ENCODE results near the gene FAM83C. TPM values are rescaled to one million over a fixed set of nuclear protein-coding genes. Genes with fewer than 3 reads are reported as not detected.

Gene FAM83C
- total and polyA plus RNA-seq, 9 of the 15 experiments (the other 6 are each of a cell fraction or from before 2014, with no cell fraction given): not detected

DNA sequence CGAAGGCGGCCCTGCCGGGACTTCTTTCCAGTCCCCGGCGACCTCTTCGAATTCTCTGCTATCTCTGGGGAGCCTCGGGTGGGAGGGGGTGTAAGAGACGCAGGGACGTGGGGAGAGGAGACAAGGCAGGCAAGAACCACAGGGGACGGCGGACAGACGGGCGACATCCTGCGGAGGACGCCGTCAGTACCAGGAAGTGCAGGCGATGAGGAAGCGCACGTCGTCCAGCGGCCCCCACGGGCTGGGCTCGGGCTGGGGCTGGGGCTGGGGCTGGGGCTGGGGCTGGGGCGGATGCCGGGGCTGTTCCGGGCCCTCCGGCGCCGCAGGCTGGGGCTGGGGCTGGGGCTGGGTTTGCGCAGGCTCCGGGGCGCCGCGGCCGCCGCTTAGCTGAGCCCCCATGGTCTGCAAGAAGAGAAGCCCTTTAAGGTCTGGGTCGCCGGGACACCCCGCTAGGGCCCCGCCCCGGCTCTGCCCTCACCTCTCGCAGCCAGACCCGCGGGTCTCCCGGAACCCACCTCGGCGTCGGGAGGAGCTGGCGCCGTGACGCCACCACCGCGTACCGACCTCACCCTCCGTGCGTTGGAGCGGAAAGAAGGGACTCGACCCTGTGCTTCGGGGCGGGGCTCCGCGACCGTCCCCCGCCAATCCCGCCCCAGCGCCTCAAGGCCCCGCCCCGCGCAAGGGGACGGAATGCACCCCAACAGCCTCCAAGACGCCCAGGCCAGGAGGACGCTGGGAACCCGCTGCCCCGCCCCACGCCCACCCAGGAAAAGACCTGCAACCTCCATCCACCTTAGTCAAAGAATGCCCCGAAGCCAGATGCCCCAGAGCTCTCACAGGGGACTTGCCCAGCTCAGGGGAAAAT lies 14.5 kb downstream of the FAM83C start, which contains the start of gene MMP24OS (continued):
- TF ChIP-seq CREM (IDR thresholded peaks at IDR 0.05; ENCODE audit: low read depth): peak; percentile 79
- TF ChIP-seq IRF2 (CRISPR knock-in tag; IDR thresholded peaks at IDR 0.05): no peak
- TF ChIP-seq ZNF589 (CRISPR knock-in tag; IDR thresholded peaks at IDR 0.05; ENCODE audit: low read depth): no peak
- TF ChIP-seq PTRF (tag; IDR thresholded peaks at IDR 0.05): no peak
- peak; percentile 49 to 69; a peak in 3 of 4 replicates for TF ChIP-seq MAZ (CRISPR knock-in tag; conservative IDR thresholded peaks at IDR 0.05 in 1 of 2, IDR thresholded peaks at IDR 0.05 in 1 of 2)
- no peak for TF ChIP-seq JUN (IDR thresholded peaks at IDR 0.05; ENCODE audit: borderline replicate concordance, low read depth, low read length)
- TF ChIP-seq JUN (CRISPR knock-in tag; IDR thresholded peaks at IDR 0.05; ENCODE audit: borderline replicate concordance): no peak
- peak; percentile 48; the same call in 1 of the 2 replicates for TF ChIP-seq MBD2 (IDR thresholded peaks at IDR 0.05; ENCODE audit: borderline replicate concordance, low read depth)
- TF ChIP-seq SP1 (CRISPR knock-in tag; IDR thresholded peaks at IDR 0.05): peak; percentile 57
- TF ChIP-seq ARNT (IDR thresholded peaks at IDR 0.05): no peak
- TF ChIP-seq, protein P1, sequence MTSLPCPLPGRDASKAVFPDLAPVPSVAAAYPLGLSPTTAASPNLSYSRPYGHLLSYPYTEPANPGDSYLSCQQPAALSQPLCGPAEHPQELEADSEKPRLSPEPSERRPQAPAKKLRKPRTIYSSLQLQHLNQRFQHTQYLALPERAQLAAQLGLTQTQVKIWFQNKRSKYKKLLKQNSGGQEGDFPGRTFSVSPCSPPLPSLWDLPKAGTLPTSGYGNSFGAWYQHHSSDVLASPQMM (CRISPR knock-in tag; IDR thresholded peaks at IDR 0.05): no peak
- TF ChIP-seq PTBP1 (IDR thresholded peaks at IDR 0.05; ENCODE audit: low read depth, low read length): no peak
- TF ChIP-seq HMGN3 (IDR thresholded peaks at IDR 0.05; ENCODE audit: borderline replicate concordance, extremely low read depth, insufficient read length, low read depth, low read length): peak; percentile 66
- TF ChIP-seq ZKSCAN1 (IDR thresholded peaks at IDR 0.05; ENCODE audit: low read depth, low read length): no peak
- TF ChIP-seq, protein P2, sequence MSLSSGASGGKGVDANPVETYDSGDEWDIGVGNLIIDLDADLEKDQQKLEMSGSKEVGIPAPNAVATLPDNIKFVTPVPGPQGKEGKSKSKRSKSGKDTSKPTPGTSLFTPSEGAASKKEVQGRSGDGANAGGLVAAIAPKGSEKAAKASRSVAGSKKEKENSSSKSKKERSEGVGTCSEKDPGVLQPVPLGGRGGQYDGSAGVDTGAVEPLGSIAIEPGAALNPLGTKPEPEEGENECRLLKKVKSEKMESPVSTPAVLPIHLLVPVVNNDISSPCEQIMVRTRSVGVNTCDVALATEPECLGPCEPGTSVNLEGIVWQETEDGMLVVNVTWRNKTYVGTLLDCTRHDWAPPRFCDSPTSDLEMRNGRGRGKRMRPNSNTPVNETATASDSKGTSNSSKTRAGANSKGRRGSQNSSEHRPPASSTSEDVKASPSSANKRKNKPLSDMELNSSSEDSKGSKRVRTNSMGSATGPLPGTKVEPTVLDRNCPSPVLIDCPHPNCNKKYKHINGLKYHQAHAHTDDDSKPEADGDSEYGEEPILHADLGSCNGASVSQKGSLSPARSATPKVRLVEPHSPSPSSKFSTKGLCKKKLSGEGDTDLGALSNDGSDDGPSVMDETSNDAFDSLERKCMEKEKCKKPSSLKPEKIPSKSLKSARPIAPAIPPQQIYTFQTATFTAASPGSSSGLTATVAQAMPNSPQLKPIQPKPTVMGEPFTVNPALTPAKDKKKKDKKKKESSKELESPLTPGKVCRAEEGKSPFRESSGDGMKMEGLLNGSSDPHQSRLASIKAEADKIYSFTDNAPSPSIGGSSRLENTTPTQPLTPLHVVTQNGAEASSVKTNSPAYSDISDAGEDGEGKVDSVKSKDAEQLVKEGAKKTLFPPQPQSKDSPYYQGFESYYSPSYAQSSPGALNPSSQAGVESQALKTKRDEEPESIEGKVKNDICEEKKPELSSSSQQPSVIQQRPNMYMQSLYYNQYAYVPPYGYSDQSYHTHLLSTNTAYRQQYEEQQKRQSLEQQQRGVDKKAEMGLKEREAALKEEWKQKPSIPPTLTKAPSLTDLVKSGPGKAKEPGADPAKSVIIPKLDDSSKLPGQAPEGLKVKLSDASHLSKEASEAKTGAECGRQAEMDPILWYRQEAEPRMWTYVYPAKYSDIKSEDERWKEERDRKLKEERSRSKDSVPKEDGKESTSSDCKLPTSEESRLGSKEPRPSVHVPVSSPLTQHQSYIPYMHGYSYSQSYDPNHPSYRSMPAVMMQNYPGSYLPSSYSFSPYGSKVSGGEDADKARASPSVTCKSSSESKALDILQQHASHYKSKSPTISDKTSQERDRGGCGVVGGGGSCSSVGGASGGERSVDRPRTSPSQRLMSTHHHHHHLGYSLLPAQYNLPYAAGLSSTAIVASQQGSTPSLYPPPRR (CRISPR knock-in tag; IDR thresholded peaks at IDR 0.05; ENCODE audit: borderline replicate concordance): no peak
- TF ChIP-seq ZNF134 (CRISPR knock-in tag; conservative IDR thresholded peaks at IDR 0.05): no peak
- TF ChIP-seq ARID1B (IDR thresholded peaks at IDR 0.05): no peak
- no peak for TF ChIP-seq ZNF347 (CRISPR knock-in tag; IDR thresholded peaks at IDR 0.05; ENCODE audit: low read depth)
- TF ChIP-seq, protein P3, sequence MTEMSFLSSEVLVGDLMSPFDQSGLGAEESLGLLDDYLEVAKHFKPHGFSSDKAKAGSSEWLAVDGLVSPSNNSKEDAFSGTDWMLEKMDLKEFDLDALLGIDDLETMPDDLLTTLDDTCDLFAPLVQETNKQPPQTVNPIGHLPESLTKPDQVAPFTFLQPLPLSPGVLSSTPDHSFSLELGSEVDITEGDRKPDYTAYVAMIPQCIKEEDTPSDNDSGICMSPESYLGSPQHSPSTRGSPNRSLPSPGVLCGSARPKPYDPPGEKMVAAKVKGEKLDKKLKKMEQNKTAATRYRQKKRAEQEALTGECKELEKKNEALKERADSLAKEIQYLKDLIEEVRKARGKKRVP (CRISPR knock-in tag; IDR thresholded peaks at IDR 0.05): no peak
- TF ChIP-seq TRIM24 (IDR thresholded peaks at IDR 0.05): no peak
- TF ChIP-seq TAF1 (IDR thresholded peaks at IDR 0.05; ENCODE audit: control insufficient read depth, extremely low read depth, insufficient read depth, low read length, severe bottlenecking): peak; percentile 63
- no peak for TF ChIP-seq ZNF76 (CRISPR knock-in tag; IDR thresholded peaks at IDR 0.05; ENCODE audit: borderline replicate concordance)
- TF ChIP-seq SMC3 (conservative IDR thresholded peaks at IDR 0.05; ENCODE audit: insufficient read depth, low read depth, low read length): no peak
